Measurements from ENCODE around the gene SLC35B2.

The SLC35B2 gene

DNA sequence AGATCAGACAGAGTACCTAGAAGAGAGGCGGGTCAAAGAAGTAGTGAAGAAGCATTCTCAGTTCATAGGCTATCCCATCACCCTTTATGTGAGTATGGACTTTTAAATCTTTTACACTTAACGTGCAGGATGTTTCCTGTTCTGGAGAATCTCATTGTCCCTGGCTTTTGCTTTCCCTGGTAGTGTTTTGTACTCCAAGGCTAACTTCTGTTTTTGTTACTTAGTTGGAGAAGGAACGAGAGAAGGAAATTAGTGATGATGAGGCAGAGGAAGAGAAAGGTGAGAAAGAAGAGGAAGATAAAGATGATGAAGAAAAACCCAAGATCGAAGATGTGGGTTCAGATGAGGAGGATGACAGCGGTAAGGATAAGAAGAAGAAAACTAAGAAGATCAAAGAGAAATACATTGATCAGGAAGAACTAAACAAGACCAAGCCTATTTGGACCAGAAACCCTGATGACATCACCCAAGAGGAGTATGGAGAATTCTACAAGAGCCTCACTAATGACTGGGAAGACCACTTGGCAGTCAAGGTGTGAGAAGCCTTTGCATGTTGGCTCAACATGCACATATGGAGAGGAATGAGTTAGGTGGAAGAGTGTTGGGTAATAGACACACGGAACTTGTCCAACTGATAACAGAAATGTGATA is 7.1 kb downstream of the SLC35B2 start (continued):
- TF ChIP-seq, protein P1, sequence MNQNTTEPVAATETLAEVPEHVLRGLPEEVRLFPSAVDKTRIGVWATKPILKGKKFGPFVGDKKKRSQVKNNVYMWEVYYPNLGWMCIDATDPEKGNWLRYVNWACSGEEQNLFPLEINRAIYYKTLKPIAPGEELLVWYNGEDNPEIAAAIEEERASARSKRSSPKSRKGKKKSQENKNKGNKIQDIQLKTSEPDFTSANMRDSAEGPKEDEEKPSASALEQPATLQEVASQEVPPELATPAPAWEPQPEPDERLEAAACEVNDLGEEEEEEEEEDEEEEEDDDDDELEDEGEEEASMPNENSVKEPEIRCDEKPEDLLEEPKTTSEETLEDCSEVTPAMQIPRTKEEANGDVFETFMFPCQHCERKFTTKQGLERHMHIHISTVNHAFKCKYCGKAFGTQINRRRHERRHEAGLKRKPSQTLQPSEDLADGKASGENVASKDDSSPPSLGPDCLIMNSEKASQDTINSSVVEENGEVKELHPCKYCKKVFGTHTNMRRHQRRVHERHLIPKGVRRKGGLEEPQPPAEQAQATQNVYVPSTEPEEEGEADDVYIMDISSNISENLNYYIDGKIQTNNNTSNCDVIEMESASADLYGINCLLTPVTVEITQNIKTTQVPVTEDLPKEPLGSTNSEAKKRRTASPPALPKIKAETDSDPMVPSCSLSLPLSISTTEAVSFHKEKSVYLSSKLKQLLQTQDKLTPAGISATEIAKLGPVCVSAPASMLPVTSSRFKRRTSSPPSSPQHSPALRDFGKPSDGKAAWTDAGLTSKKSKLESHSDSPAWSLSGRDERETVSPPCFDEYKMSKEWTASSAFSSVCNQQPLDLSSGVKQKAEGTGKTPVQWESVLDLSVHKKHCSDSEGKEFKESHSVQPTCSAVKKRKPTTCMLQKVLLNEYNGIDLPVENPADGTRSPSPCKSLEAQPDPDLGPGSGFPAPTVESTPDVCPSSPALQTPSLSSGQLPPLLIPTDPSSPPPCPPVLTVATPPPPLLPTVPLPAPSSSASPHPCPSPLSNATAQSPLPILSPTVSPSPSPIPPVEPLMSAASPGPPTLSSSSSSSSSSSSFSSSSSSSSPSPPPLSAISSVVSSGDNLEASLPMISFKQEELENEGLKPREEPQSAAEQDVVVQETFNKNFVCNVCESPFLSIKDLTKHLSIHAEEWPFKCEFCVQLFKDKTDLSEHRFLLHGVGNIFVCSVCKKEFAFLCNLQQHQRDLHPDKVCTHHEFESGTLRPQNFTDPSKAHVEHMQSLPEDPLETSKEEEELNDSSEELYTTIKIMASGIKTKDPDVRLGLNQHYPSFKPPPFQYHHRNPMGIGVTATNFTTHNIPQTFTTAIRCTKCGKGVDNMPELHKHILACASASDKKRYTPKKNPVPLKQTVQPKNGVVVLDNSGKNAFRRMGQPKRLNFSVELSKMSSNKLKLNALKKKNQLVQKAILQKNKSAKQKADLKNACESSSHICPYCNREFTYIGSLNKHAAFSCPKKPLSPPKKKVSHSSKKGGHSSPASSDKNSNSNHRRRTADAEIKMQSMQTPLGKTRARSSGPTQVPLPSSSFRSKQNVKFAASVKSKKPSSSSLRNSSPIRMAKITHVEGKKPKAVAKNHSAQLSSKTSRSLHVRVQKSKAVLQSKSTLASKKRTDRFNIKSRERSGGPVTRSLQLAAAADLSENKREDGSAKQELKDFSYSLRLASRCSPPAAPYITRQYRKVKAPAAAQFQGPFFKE (tag by site-specific recombination; IDR thresholded peaks at IDR 0.05; ENCODE audit: borderline replicate concordance) = no peak
- TF ChIP-seq ZNF366 (tag by site-specific recombination; conservative IDR thresholded peaks at IDR 0.05) (0 out of 2 replicates have a peak, but pooled peaks have one; percentile 13), ZNF571 (tag by site-specific recombination; IDR thresholded peaks at IDR 0.05) (no peak), ZNF132 (tag by site-specific recombination; IDR thresholded peaks at IDR 0.05; ENCODE audit: borderline replicate concordance) (no peak), KLF8 (tag by site-specific recombination; IDR thresholded peaks at IDR 0.05) (peak; percentile 15; the same call in 1 of the 2 replicates), ZNF112 (tag by site-specific recombination; IDR thresholded peaks at IDR 0.05) (no peak)
- TF ChIP-seq, protein P2, sequence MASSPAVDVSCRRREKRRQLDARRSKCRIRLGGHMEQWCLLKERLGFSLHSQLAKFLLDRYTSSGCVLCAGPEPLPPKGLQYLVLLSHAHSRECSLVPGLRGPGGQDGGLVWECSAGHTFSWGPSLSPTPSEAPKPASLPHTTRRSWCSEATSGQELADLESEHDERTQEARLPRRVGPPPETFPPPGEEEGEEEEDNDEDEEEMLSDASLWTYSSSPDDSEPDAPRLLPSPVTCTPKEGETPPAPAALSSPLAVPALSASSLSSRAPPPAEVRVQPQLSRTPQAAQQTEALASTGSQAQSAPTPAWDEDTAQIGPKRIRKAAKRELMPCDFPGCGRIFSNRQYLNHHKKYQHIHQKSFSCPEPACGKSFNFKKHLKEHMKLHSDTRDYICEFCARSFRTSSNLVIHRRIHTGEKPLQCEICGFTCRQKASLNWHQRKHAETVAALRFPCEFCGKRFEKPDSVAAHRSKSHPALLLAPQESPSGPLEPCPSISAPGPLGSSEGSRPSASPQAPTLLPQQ (tag by site-specific recombination; IDR thresholded peaks at IDR 0.05) = no peak

DNA sequence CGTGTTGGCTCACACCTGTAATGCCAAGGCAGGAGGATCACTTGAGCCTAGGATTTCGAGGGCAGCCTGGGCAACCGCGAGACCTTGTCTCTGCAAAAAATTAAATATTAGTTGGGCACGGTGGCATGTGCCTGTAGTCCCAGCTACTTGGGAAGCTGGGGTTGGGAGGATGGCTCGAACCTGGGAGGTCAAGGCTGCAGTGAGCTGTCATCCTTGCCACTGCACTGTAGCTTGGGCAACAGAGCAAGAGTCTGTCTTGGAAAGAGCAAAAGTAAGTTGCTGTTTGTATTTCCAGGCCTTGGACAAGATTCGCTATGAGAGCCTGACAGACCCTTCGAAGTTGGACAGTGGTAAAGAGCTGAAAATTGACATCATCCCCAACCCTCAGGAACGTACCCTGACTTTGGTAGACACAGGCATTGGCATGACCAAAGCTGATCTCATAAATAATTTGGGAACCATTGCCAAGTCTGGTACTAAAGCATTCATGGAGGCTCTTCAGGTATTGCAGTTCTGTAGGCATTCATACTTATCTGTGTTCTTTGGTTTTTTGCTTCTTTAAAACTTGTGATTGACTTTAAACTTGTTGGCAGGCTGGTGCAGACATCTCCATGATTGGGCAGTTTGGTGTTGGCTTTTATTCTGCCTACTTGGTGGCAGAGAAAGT is 8.1 kb downstream of the SLC35B2 start:
- Histone ChIP-seq H3K4me3 (ENCODE audit: low read depth, low read length) (no peak overlapping the region; the same call in none of the 2 replicates), H3K4me1 (ENCODE audit: control insufficient read depth, insufficient read depth, low read length) (no peaks in the 10 kb centered on the region), H3K27ac (ENCODE audit: extremely low read depth, low read depth, low read length) (no peak overlapping the region), H3K9me3 (ENCODE audit: control insufficient read depth, insufficient read depth, low read depth, low read length) (no peaks in the 10 kb centered on the region), H3K36me3 (ENCODE audit: control insufficient read depth in 2 of 2, insufficient read depth in 1 of 2, low read length in 2 of 2) (peaks cover 28 to 67% of the 10 kb centered on the region in 2 experiments)
- TF ChIP-seq GLI4 (tag by site-specific recombination; IDR thresholded peaks at IDR 0.05) = no peak
- TF ChIP-seq, protein P3, sequence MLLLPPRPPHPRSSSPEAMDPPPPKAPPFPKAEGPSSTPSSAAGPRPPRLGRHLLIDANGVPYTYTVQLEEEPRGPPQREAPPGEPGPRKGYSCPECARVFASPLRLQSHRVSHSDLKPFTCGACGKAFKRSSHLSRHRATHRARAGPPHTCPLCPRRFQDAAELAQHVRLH (tag by site-specific recombination; IDR thresholded peaks at IDR 0.05) = no peak
- TF ChIP-seq, protein P4, sequence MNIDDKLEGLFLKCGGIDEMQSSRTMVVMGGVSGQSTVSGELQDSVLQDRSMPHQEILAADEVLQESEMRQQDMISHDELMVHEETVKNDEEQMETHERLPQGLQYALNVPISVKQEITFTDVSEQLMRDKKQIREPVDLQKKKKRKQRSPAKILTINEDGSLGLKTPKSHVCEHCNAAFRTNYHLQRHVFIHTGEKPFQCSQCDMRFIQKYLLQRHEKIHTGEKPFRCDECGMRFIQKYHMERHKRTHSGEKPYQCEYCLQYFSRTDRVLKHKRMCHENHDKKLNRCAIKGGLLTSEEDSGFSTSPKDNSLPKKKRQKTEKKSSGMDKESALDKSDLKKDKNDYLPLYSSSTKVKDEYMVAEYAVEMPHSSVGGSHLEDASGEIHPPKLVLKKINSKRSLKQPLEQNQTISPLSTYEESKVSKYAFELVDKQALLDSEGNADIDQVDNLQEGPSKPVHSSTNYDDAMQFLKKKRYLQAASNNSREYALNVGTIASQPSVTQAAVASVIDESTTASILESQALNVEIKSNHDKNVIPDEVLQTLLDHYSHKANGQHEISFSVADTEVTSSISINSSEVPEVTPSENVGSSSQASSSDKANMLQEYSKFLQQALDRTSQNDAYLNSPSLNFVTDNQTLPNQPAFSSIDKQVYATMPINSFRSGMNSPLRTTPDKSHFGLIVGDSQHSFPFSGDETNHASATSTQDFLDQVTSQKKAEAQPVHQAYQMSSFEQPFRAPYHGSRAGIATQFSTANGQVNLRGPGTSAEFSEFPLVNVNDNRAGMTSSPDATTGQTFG (tag by site-specific recombination; IDR thresholded peaks at IDR 0.05; ENCODE audit: borderline replicate concordance) = no peak
- TF ChIP-seq ZNF423 (tag by site-specific recombination; IDR thresholded peaks at IDR 0.05) = no peak
- no peak for TF ChIP-seq ZNF561 (tag by site-specific recombination; IDR thresholded peaks at IDR 0.05; ENCODE audit: borderline replicate concordance)
- TF ChIP-seq ZNF2 (tag by site-specific recombination; IDR thresholded peaks at IDR 0.05) = no peak
- no peak for TF ChIP-seq ZNF324 (tag by site-specific recombination; IDR thresholded peaks at IDR 0.05)
- no peak for TF ChIP-seq ZBTB20 (tag by site-specific recombination; IDR thresholded peaks at IDR 0.05)
- TF ChIP-seq ZNF521 (tag by site-specific recombination; IDR thresholded peaks at IDR 0.05) = no peak
- TF ChIP-seq EGR2 (tag by site-specific recombination; IDR thresholded peaks at IDR 0.05; ENCODE audit: low read depth) = no peak
- no peak for TF ChIP-seq ZNF23 (tag by site-specific recombination; IDR thresholded peaks at IDR 0.05; ENCODE audit: borderline replicate concordance)
- no peak for TF ChIP-seq ZNF221 (tag by site-specific recombination; IDR thresholded peaks at IDR 0.05; ENCODE audit: borderline replicate concordance)
- no peak for TF ChIP-seq KLF16 (tag by site-specific recombination; IDR thresholded peaks at IDR 0.05)
- TF ChIP-seq, protein P5, sequence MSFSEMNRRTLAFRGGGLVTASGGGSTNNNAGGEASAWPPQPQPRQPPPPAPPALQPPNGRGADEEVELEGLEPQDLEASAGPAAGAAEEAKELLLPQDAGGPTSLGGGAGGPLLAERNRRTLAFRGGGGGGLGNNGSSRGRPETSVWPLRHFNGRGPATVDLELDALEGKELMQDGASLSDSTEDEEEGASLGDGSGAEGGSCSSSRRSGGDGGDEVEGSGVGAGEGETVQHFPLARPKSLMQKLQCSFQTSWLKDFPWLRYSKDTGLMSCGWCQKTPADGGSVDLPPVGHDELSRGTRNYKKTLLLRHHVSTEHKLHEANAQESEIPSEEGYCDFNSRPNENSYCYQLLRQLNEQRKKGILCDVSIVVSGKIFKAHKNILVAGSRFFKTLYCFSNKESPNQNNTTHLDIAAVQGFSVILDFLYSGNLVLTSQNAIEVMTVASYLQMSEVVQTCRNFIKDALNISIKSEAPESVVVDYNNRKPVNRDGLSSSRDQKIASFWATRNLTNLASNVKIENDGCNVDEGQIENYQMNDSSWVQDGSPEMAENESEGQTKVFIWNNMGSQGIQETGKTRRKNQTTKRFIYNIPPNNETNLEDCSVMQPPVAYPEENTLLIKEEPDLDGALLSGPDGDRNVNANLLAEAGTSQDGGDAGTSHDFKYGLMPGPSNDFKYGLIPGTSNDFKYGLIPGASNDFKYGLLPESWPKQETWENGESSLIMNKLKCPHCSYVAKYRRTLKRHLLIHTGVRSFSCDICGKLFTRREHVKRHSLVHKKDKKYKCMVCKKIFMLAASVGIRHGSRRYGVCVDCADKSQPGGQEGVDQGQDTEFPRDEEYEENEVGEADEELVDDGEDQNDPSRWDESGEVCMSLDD (tag by site-specific recombination; IDR thresholded peaks at IDR 0.05) = no peak
- ChIA-PET CTCF (interaction anchor here (0.6 to 5.6 kb wide), 4 partner anchors 14 to 79 kb away, joined by 3 to 70 read pairs (median 12); no protein-coding TSS in a partner anchor), POLR2A (interaction anchor here (0.7 to 5.1 kb wide), 2 partner anchors 7 to 21 kb away, joined by 4 to 131 read pairs; partner anchors contain the start of gene SLC35B2)

Measured in HEK293 (cell line).